ENCODE data around the gene IL1RAPL1. TPM values are rescaled to one million over a fixed set of nuclear protein-coding genes. Genes with fewer than 3 reads are reported as not detected.

The IL1RAPL1 gene
- total RNA-seq, 2 experiments from 2014 or later: not detected

DNA sequence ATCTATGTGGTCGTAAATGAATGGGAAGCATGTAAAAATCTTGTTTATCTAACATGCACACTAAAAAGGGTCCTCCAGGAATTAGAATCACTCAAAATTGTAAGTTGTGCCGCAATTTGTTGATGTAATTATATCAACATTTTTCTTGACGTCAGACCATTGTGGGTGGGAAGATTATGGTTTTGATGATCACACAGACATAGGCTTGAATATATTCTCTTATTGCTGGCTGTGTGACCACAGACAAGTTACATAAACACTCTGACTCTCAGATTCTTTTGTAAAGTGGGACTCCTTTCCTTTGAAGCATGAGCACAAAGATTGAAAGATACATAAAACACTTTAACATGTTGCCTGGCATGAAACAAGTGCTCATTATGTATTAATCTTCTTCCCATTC lies 51.5 kb downstream of the IL1RAPL1 start:
- H3K4me3 Mint-ChIP-seq: no peak overlapping the region
- no peak for DNase-seq
- TF ChIP-seq, protein P1, sequence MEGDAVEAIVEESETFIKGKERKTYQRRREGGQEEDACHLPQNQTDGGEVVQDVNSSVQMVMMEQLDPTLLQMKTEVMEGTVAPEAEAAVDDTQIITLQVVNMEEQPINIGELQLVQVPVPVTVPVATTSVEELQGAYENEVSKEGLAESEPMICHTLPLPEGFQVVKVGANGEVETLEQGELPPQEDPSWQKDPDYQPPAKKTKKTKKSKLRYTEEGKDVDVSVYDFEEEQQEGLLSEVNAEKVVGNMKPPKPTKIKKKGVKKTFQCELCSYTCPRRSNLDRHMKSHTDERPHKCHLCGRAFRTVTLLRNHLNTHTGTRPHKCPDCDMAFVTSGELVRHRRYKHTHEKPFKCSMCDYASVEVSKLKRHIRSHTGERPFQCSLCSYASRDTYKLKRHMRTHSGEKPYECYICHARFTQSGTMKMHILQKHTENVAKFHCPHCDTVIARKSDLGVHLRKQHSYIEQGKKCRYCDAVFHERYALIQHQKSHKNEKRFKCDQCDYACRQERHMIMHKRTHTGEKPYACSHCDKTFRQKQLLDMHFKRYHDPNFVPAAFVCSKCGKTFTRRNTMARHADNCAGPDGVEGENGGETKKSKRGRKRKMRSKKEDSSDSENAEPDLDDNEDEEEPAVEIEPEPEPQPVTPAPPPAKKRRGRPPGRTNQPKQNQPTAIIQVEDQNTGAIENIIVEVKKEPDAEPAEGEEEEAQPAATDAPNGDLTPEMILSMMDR (IDR thresholded peaks at IDR 0.05): no peak
- no peaks in the 10 kb centered on the region for H3K4me1 ChIP-seq (ENCODE audit: insufficient read depth, low read length)
- intact Hi-C loops (cut with DNase I, micrococcal nuclease): no loop called here
- no peaks in the 10 kb centered on the region for H3K27me3 Mint-ChIP-seq
- H3K36me3 Mint-ChIP-seq (ENCODE audit: low read depth): no peaks in the 10 kb centered on the region
- peaks cover 3% of the 10 kb centered on the region for H3K9me3 Mint-ChIP-seq
- ChIA-PET CTCF (no interaction called here), POLR2A (no interaction called here)
- no peak overlapping the region for H3K4me3 ChIP-seq (ENCODE audit: low read length)
- no peak overlapping the region for H3K27ac Mint-ChIP-seq
- no peaks in the 10 kb centered on the region for H3K9me3 ChIP-seq (ENCODE audit: control insufficient read depth in 1 of 2, insufficient read depth in 1 of 2, low read length in 2 of 2)
- H3K27ac ChIP-seq (ENCODE audit: low read depth in 1 of 2, low read length in 2 of 2): no peak overlapping the region
- no peaks in the 10 kb centered on the region for H3K27me3 ChIP-seq (ENCODE audit: control insufficient read depth in 1 of 2, insufficient read depth in 2 of 2, low read length in 2 of 2)
- no peaks in the 10 kb centered on the region for H3K4me1 Mint-ChIP-seq (ENCODE audit: low read depth)
- ATAC-seq (ENCODE audit: poor library complexity): no peak
- no peaks in the 10 kb centered on the region for H3K36me3 ChIP-seq (ENCODE audit: insufficient read depth, low read length)

GRCh38 chrX:28639451-28639850 lies 52.2 kb downstream of the IL1RAPL1 start:
- ATAC-seq (ENCODE audit: poor library complexity): no peak
- H3K27ac Mint-ChIP-seq: no peak overlapping the region
- H3K4me1 Mint-ChIP-seq (ENCODE audit: low read depth): no peaks in the 10 kb centered on the region
- H3K36me3 ChIP-seq (ENCODE audit: insufficient read depth, low read length): no peaks in the 10 kb centered on the region
- intact Hi-C loops (cut with DNase I, micrococcal nuclease): no loop called here
- no peaks in the 10 kb centered on the region for H3K27me3 Mint-ChIP-seq
- no peak overlapping the region for H3K4me3 ChIP-seq (ENCODE audit: low read length)
- no peak overlapping the region for H3K4me3 Mint-ChIP-seq
- TF ChIP-seq, protein P1 (IDR thresholded peaks at IDR 0.05): no peak
- no peaks in the 10 kb centered on the region for H3K27me3 ChIP-seq (ENCODE audit: control insufficient read depth in 1 of 2, insufficient read depth in 2 of 2, low read length in 2 of 2)
- CTCF ChIA-PET: no interaction called here
- no peak for DNase-seq
- peaks cover 3% of the 10 kb centered on the region for H3K9me3 Mint-ChIP-seq
- POLR2A ChIA-PET: no interaction called here
- H3K4me1 ChIP-seq (ENCODE audit: insufficient read depth, low read length): no peaks in the 10 kb centered on the region
- no peaks in the 10 kb centered on the region for H3K9me3 ChIP-seq (ENCODE audit: control insufficient read depth in 1 of 2, insufficient read depth in 1 of 2, low read length in 2 of 2)
- no peaks in the 10 kb centered on the region for H3K36me3 Mint-ChIP-seq (ENCODE audit: low read depth)
- H3K27ac ChIP-seq (ENCODE audit: low read depth in 1 of 2, low read length in 2 of 2): no peak overlapping the region

DNA sequence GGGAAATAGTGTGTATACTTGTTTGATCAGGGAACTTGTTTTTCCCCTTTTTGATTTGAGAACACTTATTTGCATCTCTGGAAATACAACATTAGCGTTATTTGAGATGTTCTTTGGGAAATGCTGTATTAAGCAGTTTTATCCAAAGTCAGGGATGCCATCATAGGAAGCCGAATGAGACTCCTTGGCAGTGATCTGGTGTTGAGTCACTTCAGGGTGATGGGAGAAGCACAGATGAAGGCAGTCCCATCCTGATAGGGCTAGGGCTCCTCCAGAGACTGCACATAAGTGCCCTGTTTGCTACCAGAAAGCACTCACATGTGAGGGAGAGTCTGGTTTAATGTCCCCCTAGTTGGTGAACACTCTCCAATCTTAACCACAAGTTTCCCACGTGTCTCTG lies 62.3 kb downstream of the IL1RAPL1 start:
- Histone ChIP-seq H3K27me3 (ENCODE audit: control insufficient read depth in 1 of 2, insufficient read depth in 2 of 2, low read length in 2 of 2) (no peaks in the 10 kb centered on the region), H3K4me3 (ENCODE audit: low read length) (no peak overlapping the region), H3K9me3 (ENCODE audit: control insufficient read depth in 1 of 2, insufficient read depth in 1 of 2, low read length in 2 of 2) (no peaks in the 10 kb centered on the region), H3K27ac (ENCODE audit: low read depth in 1 of 2, low read length in 2 of 2) (no peak overlapping the region), H3K36me3 (ENCODE audit: insufficient read depth, low read length) (no peaks in the 10 kb centered on the region), H3K4me1 (ENCODE audit: insufficient read depth, low read length) (no peaks in the 10 kb centered on the region)
- POLR2A ChIA-PET: no interaction called here
- ATAC-seq (ENCODE audit: poor library complexity) (no peak), DNase-seq (no peak)
- Mint-ChIP-seq H3K4me3 (no peak overlapping the region), H3K9me3 (no peaks in the 10 kb centered on the region), H3K36me3 (ENCODE audit: low read depth) (no peaks in the 10 kb centered on the region), H3K27me3 (no peaks in the 10 kb centered on the region), H3K27ac (no peak overlapping the region), H3K4me1 (ENCODE audit: low read depth) (no peaks in the 10 kb centered on the region)
- intact Hi-C loops (cut with DNase I, micrococcal nuclease): no loop called here
- CTCF ChIA-PET: no interaction called here
- TF ChIP-seq, protein P1 (IDR thresholded peaks at IDR 0.05): no peak

Data from CD4-positive, alpha-beta T cell (primary cell).